Adrenal gland (tissue), 12 donors: Measurements from ENCODE around the gene RPL10. TPM values are rescaled to one million over a fixed set of nuclear protein-coding genes. Genes with fewer than 3 reads are reported as not detected.

Experiments
- DNase-seq, 7 donors: peaks; one replicate each; pipeline ENCODE4 v3.0.0-alpha.2; 2019 to 2020
- H3K27ac ChIP-seq, 5 donors: fragments of 200-600 bp; sonication (generic) in 4 of 5; 1 replicate in 3 of 5; 2 replicates in 2 of 5; pipeline versions ENCODE4 v1.5.1 to v1.8.0; 2016 to 2020; ENCODE audit warnings: mild to moderate bottlenecking in 1 of 5
- H3K27me3 ChIP-seq: fragments of 200-600 bp; 2 replicates; pipeline ENCODE4 v1.8.0; 2021
- H3K36me3 ChIP-seq, 2 donors: fragments of 200-600 bp; replicated peaks in 1 of 2; 1 replicate in 1 of 2; 2 replicates in 1 of 2; pipeline versions ENCODE4 v1.5.1 to v1.8.0; 2018 to 2022
- H3K4me1 ChIP-seq, 2 donors: fragments of 200-600 bp; replicated peaks in 1 of 2; 1 replicate in 1 of 2; 2 replicates in 1 of 2; pipeline versions ENCODE4 v1.5.1 to v1.8.0; 2018 to 2021
- H3K4me3 ChIP-seq, 4 donors: fragments of 200-600 bp; sonication (generic) in 3 of 4; one replicate each; pipeline ENCODE4 v1.5.1; 2016 to 2018
- H3K9me3 ChIP-seq, 3 donors: fragments of 200-600 bp; sonication (generic) in 1 of 3; replicated peaks in 1 of 3; 1 replicate in 2 of 3; 2 replicates in 1 of 3; pipeline versions ENCODE4 v1.5.1 to v1.8.0; 2016 to 2021
- POLR2A ChIP-seq, 2 donors: fragments of 450-650 bp; IDR thresholded peaks; one replicate each; pipeline ENCODE4 v1.6.1; 2017; ENCODE audit warnings: antibody characterized with exemption in 2 of 2, mild to moderate bottlenecking in 2 of 2, moderate library complexity in 1 of 2
- WGBS, 4 donors: extraction: QIAGEN DNeasy Blood & Tissue Kit in 2 of 4; methylation state at CpG; one replicate each; pipeline versions ENCODE4 v1.1.5 to v1.1.7; 2013 to 2017; 5-methylcytosine and 5-hydroxymethylcytosine counted together
- intact Hi-C, 2 donors: fragments of 100-400 bp; cut with DNase I; formaldehyde crosslinking; loops; one replicate each; pipeline versions ENCODE4 v1.14.1 to v1.15.0; 2022 to 2023
- polyA plus RNA-seq, 3 donors: library from polyadenylated mRNA; stranded (reverse); fragments of 200-250 nt in 2 of 3; fragments of 350-450 nt in 1 of 3; fragmentation: Illumina TruSeq in 1 of 3; extraction: RNeasy Lipid Tissue Mini Kit (QIAGEN cat#74804) in 1 of 3; gene quantifications; one replicate each; pipeline ENCODE4 v1.2.3, GENCODE V29; 2013 to 2014
- total RNA-seq, 9 donors: library from RNA; depleted of rRNA in 4 of 9; stranded (reverse); fragments of >200 nt in 4 of 9; fragments of 120-200 nt in 1 of 9; fragmentation: NEBNext Ultra II Directional in 1 of 9; extraction: Animal tissue kit (Norgen Biotek cat#: 25700) in 1 of 9; gene quantifications; one replicate each; pipeline versions ENCODE4 v1.1.0 to v1.2.4, GENCODE V29; 2013 to 2023
- TF ChIP-seq, protein P1 (sequence below), 6 experiments: fragments of 450-650 bp in 4 of 6; fragments of 200-600 bp in 2 of 6; sonication (generic) in 1 of 6; IDR thresholded peaks; 1 replicate in 5 of 6; 2 replicates in 1 of 6; pipeline versions ENCODE4 v1.5.1 to v1.8.0; 2016 to 2021; ENCODE audit warnings: antibody characterized with exemption in 6 of 6, mild to moderate bottlenecking in 2 of 6, moderate library complexity in 1 of 6
- donor health status: healthy with polysubstance abuse.
- donor health status: Bipolar disorder and iron deficiency.
- donor health status: DM: yes; HTN: yes; CAD: no.
- donor health status: DM: no; HTN: no; CAD: no.
- donor health status: DM: no; HTN: no; CAD: no.
- donor health status: DM: yes; HTN: yes; CAD: no.

The RPL10 gene
- total and polyA plus RNA-seq, 12 donors = 626 to 5,287 (median 2,443) TPM

DNA sequence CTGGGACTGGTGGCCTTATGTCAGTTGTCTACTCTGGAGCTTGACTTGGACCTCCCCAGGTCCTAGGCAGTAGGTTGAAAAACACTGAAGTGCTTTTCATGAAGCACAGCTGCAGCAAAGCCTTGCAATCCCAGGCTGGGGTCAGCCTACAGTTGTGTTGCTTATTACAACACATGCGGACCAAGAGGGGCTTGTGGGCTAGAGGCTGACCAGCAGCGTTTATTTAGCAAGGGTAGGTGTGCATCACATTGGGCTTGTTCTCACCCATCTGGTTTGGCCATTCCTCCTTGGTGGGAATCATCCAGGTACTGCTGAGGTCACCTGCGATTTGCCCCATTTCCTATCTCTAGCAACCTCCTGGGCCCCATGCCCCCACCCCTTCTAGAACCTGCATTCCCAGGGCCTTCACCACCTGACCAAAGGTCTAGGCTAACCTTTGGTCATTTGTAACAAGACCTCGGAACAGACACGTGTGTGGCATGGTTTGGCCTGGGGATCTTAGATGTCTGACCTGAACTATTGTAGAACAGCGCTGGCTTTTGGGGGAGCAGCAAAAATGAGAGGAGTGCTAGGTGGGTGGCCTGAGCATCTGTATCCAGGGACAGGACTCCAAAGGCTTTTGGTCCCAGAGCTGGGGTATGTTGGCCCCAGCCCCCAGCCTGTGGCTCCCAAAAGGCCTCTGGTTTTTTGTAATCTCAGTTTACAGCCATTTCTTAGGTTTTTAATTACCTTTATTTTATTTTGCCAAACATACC, 3.0 kb downstream of the RPL10 start:
- Histone ChIP-seq H3K27ac (peak overlapping the region in 2 of 5 donors; percentile 5 to 34), H3K4me1 (peaks cover 0 to 8% of the 10 kb centered on the region in 2 donors), H3K9me3 (no peaks in the 10 kb centered on the region), H3K4me3 (no peak overlapping the region), H3K36me3 (peaks cover 0 to 23% of the 10 kb centered on the region in 2 donors), H3K27me3 (no peaks in the 10 kb centered on the region)
- peak in 1 of 7 donors; percentile 26 for DNase-seq
- TF ChIP-seq, protein P1, sequence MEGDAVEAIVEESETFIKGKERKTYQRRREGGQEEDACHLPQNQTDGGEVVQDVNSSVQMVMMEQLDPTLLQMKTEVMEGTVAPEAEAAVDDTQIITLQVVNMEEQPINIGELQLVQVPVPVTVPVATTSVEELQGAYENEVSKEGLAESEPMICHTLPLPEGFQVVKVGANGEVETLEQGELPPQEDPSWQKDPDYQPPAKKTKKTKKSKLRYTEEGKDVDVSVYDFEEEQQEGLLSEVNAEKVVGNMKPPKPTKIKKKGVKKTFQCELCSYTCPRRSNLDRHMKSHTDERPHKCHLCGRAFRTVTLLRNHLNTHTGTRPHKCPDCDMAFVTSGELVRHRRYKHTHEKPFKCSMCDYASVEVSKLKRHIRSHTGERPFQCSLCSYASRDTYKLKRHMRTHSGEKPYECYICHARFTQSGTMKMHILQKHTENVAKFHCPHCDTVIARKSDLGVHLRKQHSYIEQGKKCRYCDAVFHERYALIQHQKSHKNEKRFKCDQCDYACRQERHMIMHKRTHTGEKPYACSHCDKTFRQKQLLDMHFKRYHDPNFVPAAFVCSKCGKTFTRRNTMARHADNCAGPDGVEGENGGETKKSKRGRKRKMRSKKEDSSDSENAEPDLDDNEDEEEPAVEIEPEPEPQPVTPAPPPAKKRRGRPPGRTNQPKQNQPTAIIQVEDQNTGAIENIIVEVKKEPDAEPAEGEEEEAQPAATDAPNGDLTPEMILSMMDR (IDR thresholded peaks at IDR 0.05) = no peak
- peak; percentile 10 to 31 for TF ChIP-seq POLR2A (IDR thresholded peaks at IDR 0.05)
- intact Hi-C loops = no loop called here
- WGBS, 4 donors = 44 to 66% (median 59%) methylated on average over 6 of the region's 6 CpGs; no CpG with 5 or more reads in 1 of the 4 donors

DNA sequence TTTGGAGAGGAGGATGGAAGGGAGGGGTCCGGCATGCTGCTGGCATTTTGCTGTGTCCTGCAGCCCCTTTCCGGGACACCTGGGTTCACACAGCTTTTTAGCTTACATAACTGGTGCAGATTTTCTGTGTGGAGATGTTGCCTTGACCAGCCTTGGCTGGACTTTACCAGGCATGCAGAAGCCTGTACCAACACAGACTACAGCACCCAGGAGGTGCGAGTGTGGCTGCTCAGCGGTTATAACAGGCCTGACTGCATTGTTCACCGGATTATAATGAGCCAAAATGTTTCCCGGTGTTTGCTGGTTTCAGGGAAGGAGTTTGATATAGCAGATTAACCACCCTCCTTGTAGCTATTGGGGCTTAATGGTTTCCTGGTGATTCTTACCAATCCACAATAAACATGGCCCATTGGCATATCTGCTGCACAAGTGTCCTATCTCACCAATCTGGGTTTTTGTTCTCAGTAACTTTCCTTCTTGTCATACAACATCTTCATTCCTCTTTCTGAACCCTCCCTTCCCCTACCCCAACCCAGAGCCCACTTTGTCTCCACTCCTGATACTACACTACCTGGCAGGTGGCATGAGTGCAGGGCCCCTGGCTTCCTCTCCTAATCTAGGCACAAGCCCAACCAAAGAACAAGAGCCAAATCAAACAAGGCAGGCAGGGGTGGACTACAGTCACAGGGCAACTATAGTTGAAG, 3.9 kb downstream of the RPL10 start:
- Histone ChIP-seq H3K27ac (no peak overlapping the region), H3K4me1 (peaks cover 0 to 8% of the 10 kb centered on the region in 2 donors), H3K27me3 (no peaks in the 10 kb centered on the region), H3K4me3 (no peak overlapping the region), H3K9me3 (no peaks in the 10 kb centered on the region), H3K36me3 (peaks cover 0 to 23% of the 10 kb centered on the region in 2 donors)
- 39 to 73% (median 58%) methylated on average over 3 to 6 of the region's 6 CpGs for WGBS, 4 donors
- TF ChIP-seq POLR2A (IDR thresholded peaks at IDR 0.05) = no peak
- TF ChIP-seq, protein P1 (IDR thresholded peaks at IDR 0.05) = no peak
- peak in 1 of 7 donors; percentile 16 for DNase-seq
- intact Hi-C loops = no loop called here

DNA sequence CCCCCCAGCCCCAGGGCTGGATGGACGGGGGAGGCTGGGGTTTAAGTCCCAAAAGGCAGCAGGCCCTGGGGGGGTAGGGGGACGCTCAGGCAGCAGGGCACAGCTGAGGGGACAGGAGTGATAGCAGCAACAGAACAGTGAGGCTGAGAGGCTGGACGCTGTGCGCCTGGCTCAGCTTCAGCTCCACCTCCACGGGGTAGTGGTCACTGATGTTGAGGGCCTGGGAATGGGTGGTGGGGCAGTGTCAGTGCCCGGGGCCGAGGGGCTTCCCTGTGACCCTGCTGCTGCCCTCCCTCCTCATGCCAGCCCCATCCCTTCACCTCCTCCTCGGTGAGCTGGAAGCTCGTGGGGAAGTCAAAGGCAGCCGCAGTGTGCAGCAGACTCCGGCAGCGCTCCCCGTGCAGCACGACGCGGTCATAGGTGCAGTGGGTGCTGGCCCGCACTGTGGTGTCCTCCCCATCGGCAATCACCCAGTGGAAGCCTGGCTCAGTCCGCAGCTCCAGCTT, 4.5 kb downstream of the RPL10 start:
- no peaks in the 10 kb centered on the region for H3K9me3 ChIP-seq
- H3K4me1 ChIP-seq = peaks cover 0 to 8% of the 10 kb centered on the region in 2 donors
- DNase-seq = no peak
- intact Hi-C loops = no loop called here
- no peak overlapping the region for H3K4me3 ChIP-seq
- no peak for TF ChIP-seq POLR2A (IDR thresholded peaks at IDR 0.05)
- TF ChIP-seq, protein P1 (IDR thresholded peaks at IDR 0.05) = no peak
- peaks cover 0 to 23% of the 10 kb centered on the region in 2 donors for H3K36me3 ChIP-seq
- H3K27ac ChIP-seq = no peak overlapping the region
- H3K27me3 ChIP-seq = no peaks in the 10 kb centered on the region
- WGBS, 4 donors = 71 to 87% (median 84%) methylated on average over 5 to 19 of the region's 19 CpGs

DNA sequence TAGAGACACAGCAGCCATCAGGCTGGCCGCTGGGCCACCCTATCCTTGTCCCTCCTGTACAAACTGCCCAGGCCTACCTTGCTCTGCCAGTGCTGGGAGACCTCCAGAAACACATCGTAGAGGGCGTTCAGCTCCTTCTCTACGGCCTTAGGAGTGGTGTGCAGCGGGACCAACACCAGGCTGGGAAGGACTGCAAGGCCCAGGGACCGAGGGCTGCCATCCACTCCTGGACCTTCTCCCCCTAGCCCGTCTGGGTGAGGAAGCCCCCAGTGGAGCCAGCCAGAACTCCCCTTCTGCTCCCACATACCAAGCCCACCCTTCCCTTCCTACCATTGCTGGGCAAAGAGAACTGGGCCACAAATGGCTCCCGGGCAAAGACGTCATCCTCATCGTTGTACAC, 5.0 kb downstream of the RPL10 start:
- H3K4me1 ChIP-seq = peaks cover 0 to 8% of the 10 kb centered on the region in 2 donors
- no peak for DNase-seq
- 86 to 93% (median 90%) methylated on average over 3 to 10 of the region's 10 CpGs for WGBS, 4 donors
- H3K27ac ChIP-seq = no peak overlapping the region
- H3K9me3 ChIP-seq = no peaks in the 10 kb centered on the region
- H3K36me3 ChIP-seq = peaks cover 0 to 23% of the 10 kb centered on the region in 2 donors
- no peak overlapping the region for H3K4me3 ChIP-seq
- intact Hi-C loops = no loop called here
- TF ChIP-seq, protein P1 (IDR thresholded peaks at IDR 0.05) = no peak
- TF ChIP-seq POLR2A (IDR thresholded peaks at IDR 0.05) = no peak
- no peaks in the 10 kb centered on the region for H3K27me3 ChIP-seq
